Stimulated activated CD4-positive, alpha-beta T cell treated with anti-CD3 and anti-CD28 coated beads, Interleukin-1b, Interleukin-23, amount 100 ng/mL, for 24 hours (primary cell): ENCODE data around the gene PPFIBP1.
"Not testable (repeated sequence)": the region's sequence is repeated elsewhere in the genome, so short reads cannot be mapped to it uniquely, and the experiment has no call there.

Source experiments
- DNase-seq, 4 experiments: peaks; one replicate each; pipeline ENCODE4 v3.0.0-alpha.2; 2020; ENCODE audit warnings: low read depth in 4 of 4, low spot score in 1 of 4

PPFIBP1 gene

DNA sequence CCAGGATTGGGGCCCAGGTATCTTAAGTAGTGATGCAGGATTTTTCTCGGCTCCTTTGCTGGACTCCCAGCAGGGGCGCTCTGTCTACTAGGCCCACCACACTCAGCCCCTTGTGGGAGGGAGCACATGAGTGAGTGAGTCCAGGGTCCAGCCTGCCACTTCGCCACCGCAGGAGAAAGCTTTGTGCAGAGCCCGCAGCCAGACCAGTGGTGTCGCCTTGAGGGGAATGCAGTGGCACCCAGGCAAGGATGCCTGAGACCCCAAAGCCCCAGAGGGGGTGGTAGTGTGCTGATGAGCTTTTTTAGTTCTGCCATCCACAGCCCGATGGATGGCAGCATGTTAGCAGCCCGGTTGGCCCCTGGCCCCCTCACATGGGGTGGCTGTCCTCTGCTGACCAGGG is 181.3 kb downstream of the PPFIBP1 start:
- no peak for DNase-seq

DNA sequence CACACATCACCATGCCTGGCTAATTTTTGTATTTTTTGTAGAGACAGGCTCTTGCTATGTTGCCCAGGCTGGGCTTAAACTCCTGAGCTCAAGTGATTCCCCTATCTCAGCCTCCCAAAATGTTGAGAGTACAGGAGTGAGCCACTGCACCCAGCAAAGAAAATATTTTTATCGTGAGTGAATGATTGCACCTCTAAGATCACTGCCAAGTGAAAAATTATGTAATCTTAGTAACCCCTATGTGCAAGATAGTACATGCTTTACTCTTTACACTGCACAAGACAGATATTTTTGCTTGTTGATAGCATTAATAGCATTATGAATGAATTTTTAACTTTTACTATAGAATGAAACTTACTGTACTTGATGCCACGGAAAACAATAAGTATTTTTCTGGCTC is 183.2 kb downstream of the PPFIBP1 start:
- DNase-seq = no peak

GRCh38 chr12:27709212-27709931 is 185.4 kb downstream of the PPFIBP1 start:
- DNase-seq = no peak

GRCh38 chr12:27709932-27710591 is 186.1 kb downstream of the PPFIBP1 start:
- no peak for DNase-seq

GRCh38 chr12:27710592-27711316 is 186.7 kb downstream of the PPFIBP1 start, which contains the start of gene MRPS35:
Gene MRPS35, plus strand, starts transcription at chr12:27710832. Its CDS starts 12 bp downstream, at chr12:27710844.
- peak; percentile 68 to 86 (median 80) for DNase-seq

GRCh38 chr12:27711317-27711682 is 187.3 kb downstream of the PPFIBP1 start:
- DNase-seq = no peak

GRCh38 chr12:27711967-27712366 is 188.0 kb downstream of the PPFIBP1 start:
- DNase-seq = no peak

DNA sequence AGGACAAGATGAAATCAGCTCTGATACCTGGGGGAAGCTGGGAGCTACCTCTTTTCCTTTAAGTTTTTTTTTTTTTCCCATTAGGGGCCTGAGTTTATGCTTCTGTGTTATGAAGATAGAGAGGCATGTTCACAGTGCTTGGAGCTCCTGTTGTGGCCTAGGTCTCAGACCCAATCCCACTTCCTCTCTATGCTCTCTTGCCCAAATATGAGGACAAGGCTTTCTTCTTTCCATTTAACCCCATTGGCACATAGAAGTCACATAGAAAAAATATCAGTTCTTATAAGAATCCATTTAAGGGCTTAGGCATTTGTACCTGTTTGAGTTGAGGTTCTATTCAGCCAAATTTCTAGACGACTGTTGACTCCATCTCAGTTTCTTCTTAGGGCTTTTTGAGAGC is 199.2 kb downstream of the PPFIBP1 start:
- no peak for DNase-seq

DNA sequence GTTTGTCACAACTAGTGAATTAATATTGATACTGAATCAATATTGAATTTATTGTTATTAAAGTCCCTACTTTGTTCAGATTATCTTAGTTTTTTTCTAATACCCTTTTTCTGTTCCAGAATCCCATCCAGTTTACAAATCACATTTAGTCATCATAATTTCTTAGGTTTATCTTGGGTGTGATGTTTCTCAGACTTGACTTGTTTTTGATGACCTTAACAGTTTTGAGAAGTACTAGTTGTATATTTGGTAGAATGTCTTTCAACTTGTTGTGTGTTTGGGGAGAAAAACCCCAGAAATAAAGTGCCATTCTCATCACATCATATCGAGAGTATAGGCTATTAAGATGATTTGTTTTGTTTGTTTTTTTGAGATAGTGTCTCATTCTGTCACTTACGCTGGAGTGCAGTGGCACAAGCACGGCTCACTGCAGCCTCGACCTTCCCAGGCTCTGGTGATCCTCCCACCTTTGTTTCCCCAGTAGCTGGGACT is 206.1 kb downstream of the PPFIBP1 start:
- no peak for DNase-seq

GRCh38 chr12:27732281-27732680 is 208.3 kb downstream of the PPFIBP1 start:
- DNase-seq = no peak

DNA sequence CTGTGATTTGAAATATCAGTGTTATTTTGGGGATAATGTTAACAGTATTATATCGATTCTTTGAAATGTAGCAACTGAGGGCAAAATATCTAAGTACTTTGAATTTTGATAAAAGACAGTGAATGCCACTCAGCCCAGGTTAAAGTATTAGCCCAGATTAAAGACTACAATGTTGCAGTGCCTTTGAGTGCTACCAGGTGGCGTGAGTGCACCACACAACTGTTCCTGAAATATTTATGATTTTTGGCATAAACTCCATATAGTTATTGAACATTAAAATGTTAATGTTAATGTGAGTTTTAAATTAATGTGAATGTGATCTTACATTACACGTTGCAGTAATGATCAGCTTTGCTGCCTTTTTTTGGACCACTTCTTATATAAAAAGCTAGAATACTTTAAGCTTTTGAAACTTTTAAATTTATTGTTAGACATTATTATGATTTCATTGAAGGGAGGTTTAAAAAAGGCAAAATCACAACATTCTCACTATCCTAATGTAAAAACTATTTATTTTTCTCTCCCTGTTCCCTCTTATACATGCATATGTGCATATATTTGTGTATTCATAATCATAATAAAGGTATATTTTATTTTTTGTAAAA is 209.1 kb downstream of the PPFIBP1 start:
- DNase-seq = peak in 1 of 4 experiments; percentile 12

DNA sequence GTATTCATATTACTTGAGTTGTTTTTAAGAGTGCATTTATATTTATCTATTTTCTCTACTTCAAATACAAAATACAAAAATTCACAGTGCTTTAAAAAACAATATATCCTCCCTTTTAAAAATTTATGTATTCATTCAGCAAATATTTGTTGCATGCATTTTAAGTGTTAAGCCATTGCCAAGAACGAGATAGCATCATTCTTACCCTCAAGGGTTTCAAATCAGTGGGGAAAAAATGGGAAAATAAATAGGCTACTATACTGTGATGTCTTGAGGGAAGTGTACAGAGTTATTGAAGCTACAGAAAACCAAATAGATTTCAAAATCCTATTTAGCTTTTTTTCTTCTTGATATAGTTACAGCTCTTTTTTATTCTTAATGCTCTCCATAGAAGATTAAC is 209.8 kb downstream of the PPFIBP1 start:
- no peak for DNase-seq

- DNase-seq = not testable (repeated sequence)
Measured at GRCh38 chr12:27734321-27734720, 210.3 kb downstream of the PPFIBP1 start.

DNA sequence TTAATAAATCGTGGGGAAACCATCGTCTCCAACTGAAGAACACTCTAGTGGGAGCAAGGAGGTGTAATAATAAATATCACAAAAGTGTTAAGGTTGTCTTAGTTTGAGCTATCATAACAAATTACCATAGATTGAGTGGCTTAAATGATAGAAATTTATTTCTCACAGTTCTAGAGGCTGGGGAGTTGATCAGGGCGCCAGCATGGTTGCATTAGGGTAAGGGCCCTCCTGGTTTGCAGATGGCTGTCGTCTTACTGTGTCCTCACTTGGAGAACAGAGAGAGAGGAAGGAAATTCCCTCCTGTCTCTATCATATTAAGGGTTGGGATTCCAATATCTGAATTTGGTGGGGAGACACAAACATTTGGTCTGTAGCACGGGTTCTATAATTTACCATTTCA is 219.6 kb downstream of the PPFIBP1 start:
- DNase-seq = no peak
